OCI-LY1 (cell line): ENCODE data around the gene SPOCK1.

Experiments
- H2AFZ ChIP-seq: fragments of 200-600 bp; sonication (generic), shearing (Covaris generic); 2 replicates; pipeline ENCODE4 v1.6.0; 2014; ENCODE audit warnings: antibody characterized with exemption, mild to moderate bottlenecking, low read length
- H3F3A ChIP-seq: fragments of 200-600 bp; sonication (generic), shearing (Covaris generic); 2 replicates; pipeline ENCODE4 v1.6.0; 2014; ENCODE audit warnings: mild to moderate bottlenecking, antibody characterized with exemption, low read length, moderate library complexity; ENCODE audit not compliant: insufficient read depth
- H3K27ac ChIP-seq: fragments of 200-600 bp; sonication (generic); 2 replicates; pipeline ENCODE4 v1.5.1; 2014; ENCODE audit warnings: low read length, mixed run types, mild to moderate bottlenecking, low read depth; ENCODE audit not compliant: poor library complexity, severe bottlenecking
- H3K27me3 ChIP-seq: fragments of 200-600 bp; sonication (generic); 2 replicates; pipeline ENCODE4 v1.6.0; 2014; ENCODE audit warnings: antibody characterized with exemption, mild to moderate bottlenecking, low read length, moderate library complexity; ENCODE audit not compliant: insufficient read depth
- H3K36me3 ChIP-seq: fragments of 200-600 bp; sonication (generic); 2 replicates; pipeline ENCODE4 v1.6.1; 2014; ENCODE audit warnings: mild to moderate bottlenecking, antibody characterized with exemption, low read length, moderate library complexity, mixed read lengths; ENCODE audit not compliant: insufficient read depth
- H3K4me1 ChIP-seq: fragments of 200-600 bp; sonication (generic); 2 replicates; pipeline ENCODE4 v1.5.1; 2014; ENCODE audit warnings: mild to moderate bottlenecking, low read length, moderate library complexity; ENCODE audit not compliant: insufficient read depth, severe bottlenecking
- H3K4me2 ChIP-seq: fragments of 200-600 bp; sonication (generic), shearing (Covaris generic); 2 replicates; pipeline ENCODE4 v1.6.1; 2014; ENCODE audit warnings: low read length
- H3K4me3 ChIP-seq: fragments of 200-600 bp; sonication (generic); 2 replicates; pipeline ENCODE4 v1.5.1; 2014; ENCODE audit warnings: low read length, low read depth, mild to moderate bottlenecking, mixed read lengths; ENCODE audit not compliant: poor library complexity, severe bottlenecking
- H3K79me2 ChIP-seq: fragments of 200-600 bp; shearing (Covaris generic); 2 replicates; pipeline ENCODE4 v1.6.1; 2016; ENCODE audit warnings: mixed run types, low read length, mixed read lengths; ENCODE audit not compliant: insufficient read depth
- H3K9ac ChIP-seq: fragments of 200-600 bp; sonication (generic), shearing (Covaris generic); 2 replicates; pipeline ENCODE4 v1.6.1; 2014; ENCODE audit warnings: mild to moderate bottlenecking, low read length, mixed read lengths
- H3K9me2 ChIP-seq: fragments of 200-600 bp; sonication (generic), shearing (Covaris generic); 2 replicates; pipeline ENCODE4 v1.6.1; 2014; ENCODE audit warnings: low read depth, mild to moderate bottlenecking, low read length, mixed read lengths
- H3K9me3 ChIP-seq: fragments of 200-600 bp; shearing (Covaris generic); 2 replicates; pipeline ENCODE4 v1.6.1; 2014; ENCODE audit warnings: low read length, mixed read lengths
- H4K20me1 ChIP-seq: fragments of 200-600 bp; sonication (generic), shearing (Covaris generic); 2 replicates; pipeline ENCODE4 v1.6.0; 2016; ENCODE audit warnings: mild to moderate bottlenecking, low read length; ENCODE audit not compliant: insufficient read depth
- EZH2 ChIP-seq: fragments of 200-600 bp; sonication (generic), shearing (Covaris generic); IDR thresholded peaks from 2 replicates; pipeline ENCODE4 v1.8.0; 2017; ENCODE audit warnings: borderline replicate concordance, mixed run types, mild to moderate bottlenecking, antibody characterized with exemption, low read length, moderate library complexity, mixed read lengths
- TF ChIP-seq, protein P1 (sequence below): fragments of 200-600 bp; sonication (generic), shearing (Covaris generic); IDR thresholded peaks from 2 replicates; pipeline ENCODE4 v1.5.1; 2017; ENCODE audit warnings: mild to moderate bottlenecking, antibody characterized with exemption, low read length, moderate library complexity, mixed read lengths

The SPOCK1 gene

DNA sequence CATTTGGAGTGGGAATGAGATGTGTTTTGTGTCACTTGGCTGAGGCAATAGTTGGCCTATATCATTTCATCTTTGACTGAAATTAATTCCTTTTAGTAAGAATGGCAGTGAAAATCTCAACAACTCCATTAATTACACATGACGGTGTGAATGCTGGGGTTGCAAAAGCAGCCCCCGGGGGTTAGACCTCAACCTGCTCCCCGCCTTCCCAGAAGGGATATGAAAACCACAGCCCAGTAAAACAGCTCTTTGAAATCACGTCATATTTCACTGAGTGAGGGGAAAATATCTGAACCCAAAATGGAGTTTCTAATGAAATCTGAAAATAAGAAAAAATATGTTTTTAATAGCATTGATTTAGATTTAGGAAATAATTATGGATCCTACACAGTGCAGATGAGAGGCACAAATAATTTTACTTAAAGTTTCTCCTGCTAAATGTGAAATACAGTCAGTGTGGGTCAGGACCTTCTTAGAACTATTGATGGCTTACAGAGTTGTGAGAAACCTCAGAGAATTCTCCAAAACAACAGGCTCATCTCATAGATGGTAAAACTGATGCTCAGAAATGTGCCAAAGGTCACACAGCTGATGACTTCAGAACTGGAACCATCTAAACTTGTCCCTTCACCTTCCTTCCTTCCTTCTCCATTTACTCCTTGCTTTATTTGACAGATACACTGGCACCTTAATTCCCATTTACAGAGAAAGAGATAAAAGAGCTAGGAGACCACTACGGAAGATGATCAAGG is 96.5 kb downstream of the SPOCK1 start:
- Histone ChIP-seq H3K4me2 (no peak overlapping the region), H3K9me2 (no peaks in the 10 kb centered on the region), H3K79me2 (no peaks in the 10 kb centered on the region), H2AFZ (no peak overlapping the region), H4K20me1 (no peaks in the 10 kb centered on the region), H3K27me3 (no peaks in the 10 kb centered on the region), H3F3A (no peaks in the 10 kb centered on the region), H3K4me3 (no peak overlapping the region), H3K9ac (no peak overlapping the region), H3K9me3 (no peaks in the 10 kb centered on the region), H3K36me3 (no peaks in the 10 kb centered on the region), H3K4me1 (no peaks in the 10 kb centered on the region), H3K27ac (no peak overlapping the region)
- TF ChIP-seq, protein P1, sequence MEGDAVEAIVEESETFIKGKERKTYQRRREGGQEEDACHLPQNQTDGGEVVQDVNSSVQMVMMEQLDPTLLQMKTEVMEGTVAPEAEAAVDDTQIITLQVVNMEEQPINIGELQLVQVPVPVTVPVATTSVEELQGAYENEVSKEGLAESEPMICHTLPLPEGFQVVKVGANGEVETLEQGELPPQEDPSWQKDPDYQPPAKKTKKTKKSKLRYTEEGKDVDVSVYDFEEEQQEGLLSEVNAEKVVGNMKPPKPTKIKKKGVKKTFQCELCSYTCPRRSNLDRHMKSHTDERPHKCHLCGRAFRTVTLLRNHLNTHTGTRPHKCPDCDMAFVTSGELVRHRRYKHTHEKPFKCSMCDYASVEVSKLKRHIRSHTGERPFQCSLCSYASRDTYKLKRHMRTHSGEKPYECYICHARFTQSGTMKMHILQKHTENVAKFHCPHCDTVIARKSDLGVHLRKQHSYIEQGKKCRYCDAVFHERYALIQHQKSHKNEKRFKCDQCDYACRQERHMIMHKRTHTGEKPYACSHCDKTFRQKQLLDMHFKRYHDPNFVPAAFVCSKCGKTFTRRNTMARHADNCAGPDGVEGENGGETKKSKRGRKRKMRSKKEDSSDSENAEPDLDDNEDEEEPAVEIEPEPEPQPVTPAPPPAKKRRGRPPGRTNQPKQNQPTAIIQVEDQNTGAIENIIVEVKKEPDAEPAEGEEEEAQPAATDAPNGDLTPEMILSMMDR = no peak
- no peak for TF ChIP-seq EZH2

DNA sequence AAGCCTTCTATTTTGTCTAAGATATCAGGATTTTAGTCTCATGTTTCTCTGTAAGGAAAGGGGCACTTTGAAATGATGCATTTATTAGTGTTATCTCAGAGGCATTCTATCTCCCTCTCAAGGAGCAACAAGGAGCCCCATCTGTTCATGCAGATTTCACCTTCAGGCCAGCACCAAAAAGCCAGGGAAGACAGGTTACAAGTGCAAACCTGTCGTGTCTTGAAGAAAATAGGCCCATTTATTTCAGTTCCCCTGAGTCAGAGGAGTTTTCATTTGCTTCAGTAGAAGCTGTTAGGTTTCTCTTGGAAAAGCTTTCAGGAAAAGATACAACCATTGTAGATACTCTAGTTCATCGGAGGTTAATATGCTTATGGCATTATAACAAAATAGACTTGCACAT is 97.2 kb downstream of the SPOCK1 start:
- Histone ChIP-seq H3K27ac (no peak overlapping the region), H3K27me3 (no peaks in the 10 kb centered on the region), H3K9me2 (no peaks in the 10 kb centered on the region), H3F3A (no peaks in the 10 kb centered on the region), H3K9me3 (no peaks in the 10 kb centered on the region), H3K36me3 (no peaks in the 10 kb centered on the region), H3K9ac (no peak overlapping the region), H3K4me3 (no peak overlapping the region), H4K20me1 (no peaks in the 10 kb centered on the region), H3K4me1 (no peaks in the 10 kb centered on the region), H3K79me2 (no peaks in the 10 kb centered on the region), H3K4me2 (no peak overlapping the region), H2AFZ (no peak overlapping the region)
- TF ChIP-seq EZH2 = no peak

DNA sequence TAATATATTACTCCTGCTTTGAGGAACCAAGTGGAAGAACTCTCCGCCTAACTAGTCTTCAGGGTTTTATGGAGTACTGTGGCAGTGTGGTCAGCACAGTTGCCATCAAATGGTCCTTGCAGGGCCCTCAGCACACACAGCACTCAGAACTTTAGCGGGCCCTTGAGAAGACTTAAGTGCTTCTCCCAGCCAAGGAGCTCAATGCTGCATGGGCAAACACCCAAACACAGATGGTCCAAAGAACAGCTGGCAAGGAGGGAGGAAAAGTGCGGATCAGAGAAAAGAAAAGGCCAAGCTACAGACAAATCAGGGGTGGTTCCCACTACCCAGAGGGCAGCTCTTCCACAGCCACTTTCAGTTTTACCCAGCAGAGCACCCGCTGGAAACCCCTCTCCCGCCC is 98.6 kb downstream of the SPOCK1 start:
- Histone ChIP-seq H3K36me3 (no peaks in the 10 kb centered on the region), H3K4me3 (no peak overlapping the region), H3K79me2 (no peaks in the 10 kb centered on the region), H3F3A (no peaks in the 10 kb centered on the region), H3K9ac (no peak overlapping the region), H3K4me2 (no peak overlapping the region), H3K9me2 (no peaks in the 10 kb centered on the region), H2AFZ (no peak overlapping the region), H4K20me1 (no peaks in the 10 kb centered on the region), H3K27me3 (no peaks in the 10 kb centered on the region), H3K9me3 (no peaks in the 10 kb centered on the region), H3K27ac (no peak overlapping the region), H3K4me1 (no peaks in the 10 kb centered on the region)
- no peak for TF ChIP-seq EZH2
- TF ChIP-seq, protein P1 = no peak

DNA sequence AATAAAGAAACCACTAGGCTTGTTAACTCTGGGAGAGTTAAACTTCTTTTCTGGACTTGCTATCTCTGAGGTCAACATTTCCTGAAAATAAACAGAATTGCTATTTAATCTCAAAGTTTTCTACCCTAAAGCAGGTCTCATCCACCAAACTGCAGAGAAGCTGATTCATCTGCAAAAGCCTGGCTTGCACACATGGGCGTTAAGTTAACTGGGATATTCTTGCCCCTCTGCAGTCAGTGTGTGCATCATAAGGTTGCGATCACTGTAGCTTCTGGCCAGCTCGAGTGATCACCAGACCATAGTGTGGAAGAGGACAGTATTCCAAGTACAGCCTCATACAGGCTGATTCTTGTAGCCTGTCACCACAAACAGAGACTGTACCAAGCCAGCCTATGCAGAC is 99.2 kb downstream of the SPOCK1 start:
- no peaks in the 10 kb centered on the region for H3F3A ChIP-seq
- no peaks in the 10 kb centered on the region for H3K9me2 ChIP-seq
- no peaks in the 10 kb centered on the region for H3K9me3 ChIP-seq
- H3K9ac ChIP-seq = no peak overlapping the region
- no peak overlapping the region for H3K4me3 ChIP-seq
- H3K4me2 ChIP-seq = no peak overlapping the region
- no peaks in the 10 kb centered on the region for H3K27me3 ChIP-seq
- no peak overlapping the region for H3K27ac ChIP-seq
- TF ChIP-seq, protein P1 = no peak
- no peak for TF ChIP-seq EZH2
- no peaks in the 10 kb centered on the region for H4K20me1 ChIP-seq
- no peaks in the 10 kb centered on the region for H3K4me1 ChIP-seq
- H2AFZ ChIP-seq = no peak overlapping the region
- H3K79me2 ChIP-seq = no peaks in the 10 kb centered on the region
- no peaks in the 10 kb centered on the region for H3K36me3 ChIP-seq
